ENCODE results near the gene MCFD2.

MCFD2 gene

DNA sequence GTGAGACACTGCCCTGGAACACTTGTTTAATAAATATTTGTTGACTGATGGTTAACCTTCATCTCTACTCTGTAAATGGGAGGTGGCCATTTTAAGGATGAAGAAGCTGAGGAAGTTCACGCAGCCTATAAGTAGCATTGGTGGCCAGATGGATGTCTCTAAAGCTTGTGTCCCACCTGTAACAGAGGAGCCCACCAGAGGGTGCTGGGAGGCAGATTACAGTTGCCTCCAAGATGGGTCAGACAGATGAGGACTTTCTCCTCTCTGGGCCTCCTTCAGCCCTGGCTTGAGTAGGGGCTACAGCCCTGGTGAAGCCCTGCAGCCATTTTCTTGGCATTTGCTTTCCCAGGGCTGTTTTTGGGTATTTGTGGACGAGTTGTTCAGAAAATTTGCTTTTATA, 45.0 kb upstream of the MCFD2 start:
- TF ChIP-seq, protein P1, sequence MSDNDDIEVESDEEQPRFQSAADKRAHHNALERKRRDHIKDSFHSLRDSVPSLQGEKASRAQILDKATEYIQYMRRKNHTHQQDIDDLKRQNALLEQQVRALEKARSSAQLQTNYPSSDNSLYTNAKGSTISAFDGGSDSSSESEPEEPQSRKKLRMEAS (IDR thresholded peaks at IDR 0.05), result no peak
- TF ChIP-seq, protein P2, sequence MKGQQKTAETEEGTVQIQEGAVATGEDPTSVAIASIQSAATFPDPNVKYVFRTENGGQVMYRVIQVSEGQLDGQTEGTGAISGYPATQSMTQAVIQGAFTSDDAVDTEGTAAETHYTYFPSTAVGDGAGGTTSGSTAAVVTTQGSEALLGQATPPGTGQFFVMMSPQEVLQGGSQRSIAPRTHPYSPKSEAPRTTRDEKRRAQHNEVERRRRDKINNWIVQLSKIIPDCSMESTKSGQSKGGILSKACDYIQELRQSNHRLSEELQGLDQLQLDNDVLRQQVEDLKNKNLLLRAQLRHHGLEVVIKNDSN (IDR thresholded peaks at IDR 0.05), result no peak
- no peak for TF ChIP-seq TAF1 (IDR thresholded peaks at IDR 0.05; ENCODE audit: low read depth)

DNA sequence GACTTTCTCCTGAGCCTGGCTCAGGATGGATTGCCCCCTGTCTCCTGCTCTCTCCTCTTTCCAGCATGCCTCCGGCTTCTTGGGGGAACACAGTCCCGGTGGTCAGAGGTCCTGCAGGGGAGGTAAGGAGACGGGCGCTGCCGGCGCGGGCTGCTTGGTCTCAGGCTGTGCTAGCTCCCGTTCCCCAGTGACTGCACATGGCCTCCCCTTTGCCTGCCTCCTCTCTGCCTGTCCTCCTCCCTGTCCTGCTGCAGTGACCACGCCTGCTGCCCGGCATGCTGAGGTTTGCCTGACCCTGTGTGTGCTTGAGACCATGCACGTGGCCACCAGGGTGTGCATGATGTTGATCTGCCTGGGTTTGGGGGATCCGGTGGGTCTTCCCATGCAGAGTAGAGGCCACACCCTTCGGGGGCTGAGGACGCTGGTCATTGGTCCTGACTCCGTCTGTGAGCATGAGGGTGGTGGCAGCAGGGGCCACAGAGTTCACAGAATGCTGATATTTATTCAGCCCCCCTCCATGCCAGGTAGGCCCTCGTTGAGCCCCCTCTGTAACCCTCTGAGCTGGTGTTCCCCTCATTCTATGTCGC, 42.9 kb upstream of the MCFD2 start:
- TF ChIP-seq CEBPB (IDR thresholded peaks at IDR 0.05) (no peak), NFIC (IDR thresholded peaks at IDR 0.05) (no peak), TEAD4 (IDR thresholded peaks at IDR 0.05) (no peak), CREB1 (IDR thresholded peaks at IDR 0.05; ENCODE audit: low read depth) (no peak), FOXM1 (IDR thresholded peaks at IDR 0.05; ENCODE audit: borderline replicate concordance, low read depth) (no peak), ZBTB7A (IDR thresholded peaks at IDR 0.05; ENCODE audit: low read depth) (no peak), EP300 (IDR thresholded peaks at IDR 0.05; ENCODE audit: borderline replicate concordance) (no peak), TCF12 (IDR thresholded peaks at IDR 0.05; ENCODE audit: low read depth) (no peak), EGR1 (IDR thresholded peaks at IDR 0.05) (no peak), TAF1 (IDR thresholded peaks at IDR 0.05; ENCODE audit: low read depth) (no peak), YY1 (IDR thresholded peaks at IDR 0.05; ENCODE audit: low read depth) (no peak), RAD21 (IDR thresholded peaks at IDR 0.05; ENCODE audit: low read depth) (no peak)
- TF ChIP-seq, protein P1 (IDR thresholded peaks at IDR 0.05), result no peak
- TF ChIP-seq, protein P3, sequence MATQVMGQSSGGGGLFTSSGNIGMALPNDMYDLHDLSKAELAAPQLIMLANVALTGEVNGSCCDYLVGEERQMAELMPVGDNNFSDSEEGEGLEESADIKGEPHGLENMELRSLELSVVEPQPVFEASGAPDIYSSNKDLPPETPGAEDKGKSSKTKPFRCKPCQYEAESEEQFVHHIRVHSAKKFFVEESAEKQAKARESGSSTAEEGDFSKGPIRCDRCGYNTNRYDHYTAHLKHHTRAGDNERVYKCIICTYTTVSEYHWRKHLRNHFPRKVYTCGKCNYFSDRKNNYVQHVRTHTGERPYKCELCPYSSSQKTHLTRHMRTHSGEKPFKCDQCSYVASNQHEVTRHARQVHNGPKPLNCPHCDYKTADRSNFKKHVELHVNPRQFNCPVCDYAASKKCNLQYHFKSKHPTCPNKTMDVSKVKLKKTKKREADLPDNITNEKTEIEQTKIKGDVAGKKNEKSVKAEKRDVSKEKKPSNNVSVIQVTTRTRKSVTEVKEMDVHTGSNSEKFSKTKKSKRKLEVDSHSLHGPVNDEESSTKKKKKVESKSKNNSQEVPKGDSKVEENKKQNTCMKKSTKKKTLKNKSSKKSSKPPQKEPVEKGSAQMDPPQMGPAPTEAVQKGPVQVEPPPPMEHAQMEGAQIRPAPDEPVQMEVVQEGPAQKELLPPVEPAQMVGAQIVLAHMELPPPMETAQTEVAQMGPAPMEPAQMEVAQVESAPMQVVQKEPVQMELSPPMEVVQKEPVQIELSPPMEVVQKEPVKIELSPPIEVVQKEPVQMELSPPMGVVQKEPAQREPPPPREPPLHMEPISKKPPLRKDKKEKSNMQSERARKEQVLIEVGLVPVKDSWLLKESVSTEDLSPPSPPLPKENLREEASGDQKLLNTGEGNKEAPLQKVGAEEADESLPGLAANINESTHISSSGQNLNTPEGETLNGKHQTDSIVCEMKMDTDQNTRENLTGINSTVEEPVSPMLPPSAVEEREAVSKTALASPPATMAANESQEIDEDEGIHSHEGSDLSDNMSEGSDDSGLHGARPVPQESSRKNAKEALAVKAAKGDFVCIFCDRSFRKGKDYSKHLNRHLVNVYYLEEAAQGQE (IDR thresholded peaks at IDR 0.05; ENCODE audit: low read depth), result no peak
- TF ChIP-seq, protein P2 (IDR thresholded peaks at IDR 0.05), result no peak

DNA sequence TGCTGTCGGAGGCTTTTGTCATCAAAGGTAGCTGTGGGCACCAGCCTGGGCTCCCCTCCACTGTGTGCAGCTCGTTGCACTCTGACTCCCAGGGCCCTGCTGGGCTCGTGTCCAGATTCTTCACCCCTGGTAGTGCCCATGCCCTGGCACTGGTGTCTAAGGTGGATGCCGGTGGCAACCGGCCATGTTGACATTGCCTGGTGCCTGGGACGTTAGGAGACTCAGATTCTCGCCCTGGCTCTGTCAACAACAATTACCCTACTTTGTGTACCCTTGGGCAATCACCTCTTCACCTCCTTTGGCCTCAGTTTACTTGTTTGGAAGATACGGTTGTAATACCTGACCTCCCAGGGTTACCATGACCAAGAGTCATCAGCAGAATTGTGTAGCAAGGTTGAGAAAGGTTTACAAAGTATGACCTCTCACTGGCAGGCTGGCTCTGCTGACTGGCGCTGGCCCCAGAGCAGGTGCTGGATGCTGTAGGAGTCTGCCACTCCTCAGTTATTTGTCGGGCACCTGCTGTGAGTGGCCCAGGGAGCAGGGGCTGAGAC, 41.5 kb upstream of the MCFD2 start:
- no peak for TF ChIP-seq NFIC (IDR thresholded peaks at IDR 0.05)
- TF ChIP-seq RAD21 (IDR thresholded peaks at IDR 0.05; ENCODE audit: low read depth), result no peak
- no peak for TF ChIP-seq EGR1 (IDR thresholded peaks at IDR 0.05)
- no peak for TF ChIP-seq EP300 (IDR thresholded peaks at IDR 0.05; ENCODE audit: borderline replicate concordance)
- TF ChIP-seq TCF12 (IDR thresholded peaks at IDR 0.05; ENCODE audit: low read depth), result no peak
- TF ChIP-seq CEBPB (IDR thresholded peaks at IDR 0.05), result no peak
- TF ChIP-seq, protein P2 (IDR thresholded peaks at IDR 0.05), result no peak
- TF ChIP-seq TAF1 (IDR thresholded peaks at IDR 0.05; ENCODE audit: low read depth), result no peak
- no peak for TF ChIP-seq ZBTB7A (IDR thresholded peaks at IDR 0.05; ENCODE audit: low read depth)
- TF ChIP-seq, protein P3 (IDR thresholded peaks at IDR 0.05; ENCODE audit: low read depth), result no peak
- TF ChIP-seq TEAD4 (IDR thresholded peaks at IDR 0.05), result no peak
- no peak for TF ChIP-seq CREB1 (IDR thresholded peaks at IDR 0.05; ENCODE audit: low read depth)
- TF ChIP-seq YY1 (IDR thresholded peaks at IDR 0.05; ENCODE audit: low read depth), result no peak
- TF ChIP-seq, protein P1 (IDR thresholded peaks at IDR 0.05), result no peak
- TF ChIP-seq FOXM1 (IDR thresholded peaks at IDR 0.05; ENCODE audit: borderline replicate concordance, low read depth), result no peak

DNA sequence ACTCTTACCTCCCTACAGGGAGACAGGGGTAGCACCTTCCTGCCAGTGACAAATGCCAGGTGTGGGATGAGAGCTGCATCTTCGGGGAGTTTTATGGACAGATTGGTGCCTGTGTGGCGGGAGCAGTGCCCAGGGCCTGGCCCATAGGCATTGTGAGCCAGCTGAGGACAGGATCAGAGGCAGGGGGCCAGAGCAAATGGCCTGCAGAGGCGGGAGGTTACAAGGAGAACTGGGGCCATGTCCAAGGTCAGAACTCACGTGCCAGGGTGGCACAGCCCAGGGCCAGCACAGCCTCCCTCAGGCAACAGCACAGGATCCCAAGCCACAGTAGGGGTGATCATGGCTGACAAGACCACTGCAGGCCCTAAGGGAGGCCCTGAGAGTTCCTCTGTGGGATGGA, 40.2 kb upstream of the MCFD2 start:
- TF ChIP-seq NFIC (IDR thresholded peaks at IDR 0.05), result no peak
- no peak for TF ChIP-seq TEAD4 (IDR thresholded peaks at IDR 0.05)
- no peak for TF ChIP-seq FOXM1 (IDR thresholded peaks at IDR 0.05; ENCODE audit: borderline replicate concordance, low read depth)
- TF ChIP-seq, protein P3 (IDR thresholded peaks at IDR 0.05; ENCODE audit: low read depth), result no peak
- no peak for TF ChIP-seq RAD21 (IDR thresholded peaks at IDR 0.05; ENCODE audit: low read depth)

All from Ishikawa (cell line).